ENCODE data around the gene NBPF1.
"Not testable (repeated sequence)": the region's sequence is repeated elsewhere in the genome, so short reads cannot be mapped to it uniquely, and the experiment has no call there.

Gene NBPF1

GRCh38 chr1:16641159-16641975 lies 28.0 kb upstream of the NBPF1 start:
- not testable (repeated sequence) for DNase-seq (ENCODE audit: low read depth in 2 of 2)

- DNase-seq (ENCODE audit: low read depth in 2 of 2): not testable (repeated sequence)
Measured at GRCh38 chr1:16639091-16640031, 26.0 kb upstream of the NBPF1 start.

- not testable (repeated sequence) for DNase-seq (ENCODE audit: low read depth in 2 of 2)
Measured at GRCh38 chr1:16637941-16638778, 24.8 kb upstream of the NBPF1 start.

GRCh38 chr1:16636551-16637195 lies 23.3 kb upstream of the NBPF1 start:
- not testable (repeated sequence) for DNase-seq (ENCODE audit: low read depth in 2 of 2)

GRCh38 chr1:16635959-16636358 lies 22.6 kb upstream of the NBPF1 start:
- not testable (repeated sequence) for DNase-seq (ENCODE audit: low read depth in 2 of 2)

- not testable (repeated sequence) for DNase-seq (ENCODE audit: low read depth in 2 of 2)
Measured at GRCh38 chr1:16633540-16634282, 20.3 kb upstream of the NBPF1 start.

- DNase-seq (ENCODE audit: low read depth in 2 of 2): not testable (repeated sequence)
Measured at GRCh38 chr1:16632044-16632850, 18.9 kb upstream of the NBPF1 start.

GRCh38 chr1:16631248-16632043 lies 18.1 kb upstream of the NBPF1 start:
- no peak for DNase-seq (ENCODE audit: low read depth in 2 of 2)

- no peak for DNase-seq (ENCODE audit: low read depth in 2 of 2)
Measured at GRCh38 chr1:16630661-16631247, 17.4 kb upstream of the NBPF1 start.

- DNase-seq (ENCODE audit: low read depth in 2 of 2): not testable (repeated sequence)
Measured at GRCh38 chr1:16629916-16630530, 16.7 kb upstream of the NBPF1 start.

- DNase-seq (ENCODE audit: low read depth in 2 of 2): no peak
Measured at GRCh38 chr1:16628361-16629111, 15.2 kb upstream of the NBPF1 start.

GRCh38 chr1:16626409-16626983 lies 13.1 kb upstream of the NBPF1 start:
- DNase-seq (ENCODE audit: low read depth in 2 of 2): not testable (repeated sequence)

GRCh38 chr1:16625497-16626408 lies 12.4 kb upstream of the NBPF1 start:
- no peak for DNase-seq (ENCODE audit: low read depth in 2 of 2)

GRCh38 chr1:16623812-16624719 lies 10.7 kb upstream of the NBPF1 start:
- not testable (repeated sequence) for DNase-seq (ENCODE audit: low read depth in 2 of 2)

GRCh38 chr1:16623337-16623736 lies 10.0 kb upstream of the NBPF1 start:
- not testable (repeated sequence) for DNase-seq (ENCODE audit: low read depth in 2 of 2)
